Type B pancreatic cell (in vitro differentiated cells): Measurements from ENCODE around the gene DBT. TPM values are rescaled to one million over a fixed set of nuclear protein-coding genes. Genes with fewer than 3 reads are reported as not detected.
"Not testable (repeated sequence)": the region's sequence is repeated elsewhere in the genome, so short reads cannot be mapped to it uniquely, and the experiment has no call there.

Source experiments
- DNase-seq: peaks from one replicate; pipeline ENCODE4 v3.0.0; 2021; ENCODE audit warnings: mixed read lengths; ENCODE audit not compliant: unreplicated experiment; ENCODE audit errors: extremely low spot score
- H3K27ac Mint-ChIP-seq: 2 replicates; pipeline ENCODE4 v1.8.0; 2021; ENCODE audit warnings: mild to moderate bottlenecking, mixed read lengths
- H3K27me3 Mint-ChIP-seq: 2 replicates; pipeline ENCODE4 v1.8.0; 2021; ENCODE audit warnings: mixed read lengths
- H3K36me3 Mint-ChIP-seq: 2 replicates; pipeline ENCODE4 v1.8.0; 2021; ENCODE audit warnings: mixed read lengths
- H3K4me1 Mint-ChIP-seq: one replicate; pipeline ENCODE4 v1.8.0; 2021; ENCODE audit warnings: mixed read lengths; ENCODE audit not compliant: unreplicated experiment
- H3K4me3 Mint-ChIP-seq: 2 replicates; pipeline ENCODE4 v1.8.0; 2021; ENCODE audit warnings: mild to moderate bottlenecking, mixed read lengths
- H3K9me3 Mint-ChIP-seq: 2 replicates; pipeline ENCODE4 v1.8.0; 2021; ENCODE audit warnings: mixed read lengths
- total RNA-seq: library from RNA; stranded (reverse); gene quantifications from 2 replicates; pipeline ENCODE4 v1.2.1, GENCODE V29; 2021; ENCODE audit warnings: low replicate concordance
- TF ChIP-seq, protein P1 (sequence below): fragments of 200-600 bp; sonication (generic); conservative IDR thresholded peaks from 2 replicates; pipeline ENCODE4 v1.5.0; 2021; ENCODE audit warnings: antibody characterized with exemption, mild to moderate bottlenecking

The DBT gene
- total RNA-seq, 1 donor from 2014 or later: 21.4 TPM

GRCh38 chr1:100261686-100262085, 12.1 kb upstream of the DBT start:
- Mint-ChIP-seq H3K4me1 (no peaks in the 10 kb centered on the region), H3K27me3 (no peaks in the 10 kb centered on the region), H3K36me3 (peaks cover 11% of the 10 kb centered on the region), H3K27ac (no peak overlapping the region), H3K4me3 (no peak overlapping the region), H3K9me3 (peaks cover 14% of the 10 kb centered on the region)
- no peak for DNase-seq
- TF ChIP-seq, protein P1, sequence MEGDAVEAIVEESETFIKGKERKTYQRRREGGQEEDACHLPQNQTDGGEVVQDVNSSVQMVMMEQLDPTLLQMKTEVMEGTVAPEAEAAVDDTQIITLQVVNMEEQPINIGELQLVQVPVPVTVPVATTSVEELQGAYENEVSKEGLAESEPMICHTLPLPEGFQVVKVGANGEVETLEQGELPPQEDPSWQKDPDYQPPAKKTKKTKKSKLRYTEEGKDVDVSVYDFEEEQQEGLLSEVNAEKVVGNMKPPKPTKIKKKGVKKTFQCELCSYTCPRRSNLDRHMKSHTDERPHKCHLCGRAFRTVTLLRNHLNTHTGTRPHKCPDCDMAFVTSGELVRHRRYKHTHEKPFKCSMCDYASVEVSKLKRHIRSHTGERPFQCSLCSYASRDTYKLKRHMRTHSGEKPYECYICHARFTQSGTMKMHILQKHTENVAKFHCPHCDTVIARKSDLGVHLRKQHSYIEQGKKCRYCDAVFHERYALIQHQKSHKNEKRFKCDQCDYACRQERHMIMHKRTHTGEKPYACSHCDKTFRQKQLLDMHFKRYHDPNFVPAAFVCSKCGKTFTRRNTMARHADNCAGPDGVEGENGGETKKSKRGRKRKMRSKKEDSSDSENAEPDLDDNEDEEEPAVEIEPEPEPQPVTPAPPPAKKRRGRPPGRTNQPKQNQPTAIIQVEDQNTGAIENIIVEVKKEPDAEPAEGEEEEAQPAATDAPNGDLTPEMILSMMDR: no peak

DNA sequence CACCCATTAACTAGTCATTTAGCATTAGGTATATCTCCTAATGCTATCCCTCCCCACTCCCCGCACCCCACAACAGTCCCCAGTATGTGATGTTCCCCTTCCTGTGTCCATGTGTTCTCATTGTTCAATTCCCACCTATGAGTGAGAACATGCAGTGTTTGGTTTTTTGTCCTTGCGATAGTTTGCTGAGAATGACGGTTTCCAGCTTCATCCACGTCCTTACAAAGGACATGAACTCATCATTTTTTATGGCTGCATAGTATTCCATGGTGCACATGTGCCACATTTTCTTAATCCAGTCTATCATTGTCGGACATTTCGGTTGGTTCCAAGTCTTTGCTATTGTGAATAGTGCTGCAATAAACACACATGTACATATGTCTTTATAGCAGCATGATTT, 8.8 kb upstream of the DBT start:
- H3K36me3 Mint-ChIP-seq, H3K9me3 Mint-ChIP-seq, H3K4me3 Mint-ChIP-seq, H3K27me3 Mint-ChIP-seq, H3K27ac Mint-ChIP-seq, DNase-seq, H3K4me1 Mint-ChIP-seq: not testable (repeated sequence)

GRCh38 chr1:100256273-100256672, 6.6 kb upstream of the DBT start:
- H3K4me1 Mint-ChIP-seq, DNase-seq, H3K4me3 Mint-ChIP-seq, H3K36me3 Mint-ChIP-seq, H3K9me3 Mint-ChIP-seq, H3K27me3 Mint-ChIP-seq, H3K27ac Mint-ChIP-seq: not testable (repeated sequence)

DNA sequence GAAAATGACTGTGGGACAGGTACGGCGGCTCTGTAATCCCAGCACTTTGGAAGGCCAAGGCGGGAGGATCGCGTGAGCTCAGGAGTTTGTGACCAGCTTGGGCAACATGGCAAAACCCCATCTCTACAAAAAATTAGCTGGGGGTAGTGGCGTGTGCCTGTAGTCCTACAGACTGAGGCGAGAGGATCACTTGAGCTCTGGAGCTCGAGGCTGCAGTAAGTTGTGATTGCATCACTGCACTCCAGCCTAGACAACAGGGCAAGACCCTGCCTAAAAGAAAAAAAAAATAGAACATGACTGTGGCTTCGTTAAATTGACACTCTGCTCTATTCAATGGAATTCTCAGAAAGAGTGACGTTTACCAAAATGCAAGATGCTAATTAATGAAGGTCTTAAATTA, 3.9 kb upstream of the DBT start:
- no peaks in the 10 kb centered on the region for H3K27me3 Mint-ChIP-seq
- H3K27ac Mint-ChIP-seq: no peak overlapping the region
- no peak for DNase-seq
- peaks cover 6% of the 10 kb centered on the region for H3K4me1 Mint-ChIP-seq
- no peaks in the 10 kb centered on the region for H3K9me3 Mint-ChIP-seq
- no peak overlapping the region for H3K4me3 Mint-ChIP-seq
- TF ChIP-seq, protein P1: no peak
- H3K36me3 Mint-ChIP-seq: no peaks in the 10 kb centered on the region

GRCh38 chr1:100252901-100253300, 3.3 kb upstream of the DBT start:
- no peaks in the 10 kb centered on the region for H3K36me3 Mint-ChIP-seq
- no peaks in the 10 kb centered on the region for H3K9me3 Mint-ChIP-seq
- DNase-seq: no peak
- peaks cover 6% of the 10 kb centered on the region for H3K4me1 Mint-ChIP-seq
- H3K27me3 Mint-ChIP-seq: no peaks in the 10 kb centered on the region
- TF ChIP-seq, protein P1: no peak
- H3K4me3 Mint-ChIP-seq: no peak overlapping the region
- no peak overlapping the region for H3K27ac Mint-ChIP-seq

DNA sequence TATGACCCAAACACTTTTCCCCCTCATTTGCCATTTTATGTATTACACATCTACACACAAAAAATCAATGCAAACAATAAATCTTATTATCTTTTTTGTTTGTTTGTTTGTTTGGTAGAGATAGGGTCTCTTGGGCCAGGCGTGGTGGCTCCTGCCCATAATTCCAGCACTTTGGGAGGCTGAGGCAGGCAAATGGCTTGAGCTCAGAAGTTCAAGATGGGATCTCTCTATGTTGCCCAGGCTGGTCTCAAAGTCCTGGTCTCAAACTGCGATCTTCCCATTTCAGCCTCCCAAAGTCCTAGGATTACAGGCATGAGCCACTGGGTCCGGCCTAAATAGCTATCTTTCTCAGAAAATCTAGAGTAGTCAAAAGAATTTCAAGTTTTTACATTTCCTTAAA, 1.2 kb upstream of the DBT start:
- DNase-seq: no peak

More for the DNA sequence above, 1.2 kb upstream of the DBT start:
- Mint-ChIP-seq H3K36me3 (no peaks in the 10 kb centered on the region), H3K27me3 (no peaks in the 10 kb centered on the region), H3K4me3 (no peak overlapping the region), H3K27ac (no peak overlapping the region), H3K9me3 (no peaks in the 10 kb centered on the region), H3K4me1 (peaks cover 13% of the 10 kb centered on the region)
- TF ChIP-seq, protein P1: no peak
